Osteoblast (primary cell): ENCODE data around the gene PPM1E. TPM values are rescaled to one million over a fixed set of nuclear protein-coding genes. Genes with fewer than 3 reads are reported as not detected.
A peak's percentile ranks its signal among the peaks of the same experiment; 100 is the strongest.

Experiments
- DNase-seq: peaks from one replicate; pipeline ENCODE4 v3.0.0; 2011; ENCODE audit warnings: low spot score, mixed read lengths; ENCODE audit not compliant: insufficient read length; ENCODE audit errors: missing footprints
- H2AFZ ChIP-seq: 2 replicates; pipeline ENCODE4 v1.6.0; 2011; ENCODE audit warnings: mild to moderate bottlenecking, low read length
- H3K27ac ChIP-seq: 2 replicates; pipeline ENCODE4 v1.5.1; 2011; ENCODE audit warnings: mild to moderate bottlenecking, low read depth, low read length, moderate library complexity
- H3K27me3 ChIP-seq: 2 replicates; pipeline ENCODE4 v1.6.0; 2012; ENCODE audit warnings: mild to moderate bottlenecking, control low read depth, inconsistent platforms, low read length, moderate library complexity; ENCODE audit not compliant: insufficient read depth
- H3K36me3 ChIP-seq: 2 replicates; pipeline ENCODE4 v1.5.1; 2011; ENCODE audit warnings: mild to moderate bottlenecking, low read length, control low read depth, moderate library complexity; ENCODE audit not compliant: insufficient read depth
- H3K4me1 ChIP-seq: 2 replicates; pipeline ENCODE4 v1.5.1; 2011; ENCODE audit warnings: mild to moderate bottlenecking, low read length, control low read depth, moderate library complexity; ENCODE audit not compliant: insufficient read depth
- H3K4me2 ChIP-seq: 2 replicates; pipeline ENCODE4 v1.6.0; 2011; ENCODE audit warnings: mild to moderate bottlenecking, low read length; ENCODE audit not compliant: insufficient read depth
- H3K4me3 ChIP-seq: fragments of 200-600 bp; sonication (generic); 3 replicates; pipeline ENCODE4 v1.5.1; 2012; ENCODE audit warnings: mild to moderate bottlenecking, low read length, inconsistent platforms; ENCODE audit not compliant: insufficient read depth
- H3K79me2 ChIP-seq: 2 replicates; pipeline ENCODE4 v1.6.0; 2012; ENCODE audit warnings: mild to moderate bottlenecking, low read length, control low read depth, inconsistent platforms; ENCODE audit not compliant: insufficient read depth
- H3K9me3 ChIP-seq: 2 replicates; pipeline ENCODE4 v1.5.1; 2011; ENCODE audit warnings: low read depth, low read length, control low read depth
- H4K20me1 ChIP-seq: 2 replicates; pipeline ENCODE4 v1.6.0; 2012; ENCODE audit warnings: mild to moderate bottlenecking, low read length, control low read depth; ENCODE audit not compliant: insufficient read depth
- CTCF ChIP-seq: IDR thresholded peaks from 2 replicates; pipeline ENCODE4 v1.5.1; 2011; ENCODE audit warnings: mild to moderate bottlenecking, low read depth, low read length, moderate library complexity; ENCODE audit errors: extremely low read depth
- total RNA-seq: library from RNA; depleted of rRNA; stranded (reverse); fragments of >200 nt; gene quantifications from 2 replicates; pipeline ENCODE4 v1.2.3, GENCODE V29; 2012

The PPM1E gene
- total RNA-seq, 1 donor = under 0.01 TPM

- H3K79me2 ChIP-seq = no peaks in the 10 kb centered on the region
- no peaks in the 10 kb centered on the region for H3K27me3 ChIP-seq
- H3K4me1 ChIP-seq = peaks cover 21% of the 10 kb centered on the region
- H3K9me3 ChIP-seq = no peaks in the 10 kb centered on the region
- TF ChIP-seq CTCF = no peak
- no peak overlapping the region for H3K4me3 ChIP-seq
- H3K4me2 ChIP-seq = peak overlapping the region; percentile 83
- peak overlapping the region; percentile 36 for H3K27ac ChIP-seq
- DNase-seq = no peak
- no peaks in the 10 kb centered on the region for H4K20me1 ChIP-seq
- H2AFZ ChIP-seq = peak overlapping the region; percentile 86
- no peaks in the 10 kb centered on the region for H3K36me3 ChIP-seq
Observed at GRCh38 chr17:58969612-58970011, 214.0 kb downstream of the PPM1E start.

GRCh38 chr17:58970609-58971450 is 215.2 kb downstream of the PPM1E start:
- Histone ChIP-seq H3K9me3 (no peaks in the 10 kb centered on the region), H3K27ac (peak overlapping the region; percentile 50), H4K20me1 (no peaks in the 10 kb centered on the region), H3K4me1 (peaks cover 21% of the 10 kb centered on the region), H3K4me3 (no peak overlapping the region), H3K79me2 (no peaks in the 10 kb centered on the region), H3K36me3 (no peaks in the 10 kb centered on the region), H2AFZ (peak overlapping the region; percentile 8), H3K4me2 (no peak overlapping the region), H3K27me3 (no peaks in the 10 kb centered on the region)
- no peak for TF ChIP-seq CTCF
- DNase-seq = peak; percentile 66

- no peaks in the 10 kb centered on the region for H3K36me3 ChIP-seq
- H3K4me1 ChIP-seq = peaks cover 10% of the 10 kb centered on the region
- no peak for DNase-seq
- no peak overlapping the region for H2AFZ ChIP-seq
- no peak overlapping the region for H3K4me2 ChIP-seq
- H3K9me3 ChIP-seq = no peaks in the 10 kb centered on the region
- H3K27me3 ChIP-seq = no peaks in the 10 kb centered on the region
- no peaks in the 10 kb centered on the region for H3K79me2 ChIP-seq
- no peak overlapping the region for H3K4me3 ChIP-seq
- no peaks in the 10 kb centered on the region for H4K20me1 ChIP-seq
- no peak overlapping the region for H3K27ac ChIP-seq
- TF ChIP-seq CTCF = no peak
Observed at GRCh38 chr17:58974354-58974753, 218.7 kb downstream of the PPM1E start.

- TF ChIP-seq CTCF = no peak
- Histone ChIP-seq H3K27me3 (no peaks in the 10 kb centered on the region), H3K9me3 (no peaks in the 10 kb centered on the region), H3K4me2 (no peak overlapping the region), H3K4me3 (no peak overlapping the region), H3K79me2 (no peaks in the 10 kb centered on the region), H3K4me1 (no peaks in the 10 kb centered on the region), H4K20me1 (no peaks in the 10 kb centered on the region), H3K27ac (no peak overlapping the region), H3K36me3 (no peaks in the 10 kb centered on the region), H2AFZ (no peak overlapping the region)
- no peak for DNase-seq
Observed at GRCh38 chr17:58976541-58976940, 220.9 kb downstream of the PPM1E start.
